ENCODE data around the gene TOX2. TPM values are rescaled to one million over a fixed set of nuclear protein-coding genes. Genes with fewer than 3 reads are reported as not detected.
A peak's percentile ranks its signal among the peaks of the same experiment; 100 is the strongest.

TOX2 gene
- total RNA-seq, 6 experiments from 2014 or later = 1.5 to 5.0 (median 2.2) TPM

- H3K36me3 ChIP-seq = no peaks in the 10 kb centered on the region
- H3K4me3 ChIP-seq = no peak overlapping the region
- no peak for DNase-seq
- TF ChIP-seq POLR2A (IDR thresholded peaks at IDR 0.05) (no peak), CTCF (IDR thresholded peaks at IDR 0.05) (no peak)
- 63% methylated on average over 3 of the region's 6 CpGs for WGBS (ENCODE audit: insufficient coverage, low coverage, low lambda C conversion rate, missing lambda C conversion rate)
- ATAC-seq = no peak
- no peak overlapping the region for H3K27ac ChIP-seq
- H3K9me3 ChIP-seq = no peaks in the 10 kb centered on the region
- no peaks in the 10 kb centered on the region for H3K4me1 ChIP-seq
- intact Hi-C loops (cut with DNase I) = no loop called here
- H3K27me3 ChIP-seq = no peaks in the 10 kb centered on the region
Measured at GRCh38 chr20:44001667-44002596, 87.3 kb downstream of the TOX2 start.

- intact Hi-C loops (cut with DNase I) = no loop called here
- no peaks in the 10 kb centered on the region for H3K4me1 ChIP-seq
- H3K27ac ChIP-seq = no peak overlapping the region
- H3K9me3 ChIP-seq = no peaks in the 10 kb centered on the region
- no peaks in the 10 kb centered on the region for H3K27me3 ChIP-seq
- 88% methylated on average over 1 of the region's 1 CpG for WGBS (ENCODE audit: insufficient coverage, low coverage, low lambda C conversion rate, missing lambda C conversion rate)
- no peak for DNase-seq
- TF ChIP-seq CTCF (IDR thresholded peaks at IDR 0.05) = no peak
- TF ChIP-seq POLR2A (IDR thresholded peaks at IDR 0.05) = no peak
- no peak overlapping the region for H3K4me3 ChIP-seq
- no peaks in the 10 kb centered on the region for H3K36me3 ChIP-seq
- ATAC-seq = no peak
Measured at GRCh38 chr20:44002861-44003260, 88.2 kb downstream of the TOX2 start.

- no peaks in the 10 kb centered on the region for H3K4me1 ChIP-seq
- no peak for TF ChIP-seq CTCF (IDR thresholded peaks at IDR 0.05)
- TF ChIP-seq POLR2A (IDR thresholded peaks at IDR 0.05) = no peak
- H3K27ac ChIP-seq = no peak overlapping the region
- H3K27me3 ChIP-seq = no peaks in the 10 kb centered on the region
- ATAC-seq (peak in 1 of 4 donors; percentile 26), DNase-seq (no peak)
- intact Hi-C loops (cut with DNase I) = no loop called here
- WGBS (ENCODE audit: insufficient coverage, low coverage, low lambda C conversion rate, missing lambda C conversion rate) = 75% methylated on average over 5 of the region's 5 CpGs
- H3K9me3 ChIP-seq = no peaks in the 10 kb centered on the region
- H3K36me3 ChIP-seq = no peaks in the 10 kb centered on the region
- no peak overlapping the region for H3K4me3 ChIP-seq
Measured at GRCh38 chr20:44003609-44004008, 89.0 kb downstream of the TOX2 start.

DNA sequence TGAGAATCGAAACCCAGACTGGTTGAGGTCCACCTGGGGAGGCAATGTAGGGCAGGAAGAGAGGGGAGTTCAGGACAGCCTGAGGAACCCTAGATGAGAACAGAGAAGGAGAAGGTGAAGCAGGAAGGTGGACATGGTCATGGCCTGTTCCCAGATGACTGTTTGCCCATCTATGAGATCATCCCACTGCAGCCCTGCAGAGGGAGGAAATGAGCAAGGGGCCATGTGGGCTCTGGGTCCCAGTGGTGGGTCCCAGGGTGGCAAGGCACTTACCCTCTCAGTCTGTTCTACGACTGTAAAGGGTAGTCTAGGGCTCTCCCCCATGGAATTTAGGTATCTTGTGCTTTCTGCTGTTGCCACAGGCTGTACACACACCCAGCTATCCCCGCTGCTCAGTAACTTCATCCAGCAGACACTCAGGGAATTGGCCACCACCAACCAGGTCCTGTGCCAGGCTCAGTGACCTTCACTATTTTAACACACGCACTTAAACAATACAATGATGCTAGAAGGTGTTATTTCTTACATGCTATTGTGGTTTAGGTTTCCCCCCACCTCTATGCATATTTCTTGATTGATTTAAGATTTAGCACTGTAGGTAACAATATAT lies 89.8 kb downstream of the TOX2 start:
- intact Hi-C loops (cut with DNase I) = no loop called here

More for the DNA sequence above, 89.8 kb downstream of the TOX2 start:
- no peak overlapping the region for H3K4me3 ChIP-seq
- DNase-seq (no peak), ATAC-seq (no peak)
- no peak overlapping the region for H3K27ac ChIP-seq
- H3K4me1 ChIP-seq = no peaks in the 10 kb centered on the region
- TF ChIP-seq CTCF (IDR thresholded peaks at IDR 0.05) = no peak
- no peak for TF ChIP-seq POLR2A (IDR thresholded peaks at IDR 0.05)
- no peaks in the 10 kb centered on the region for H3K27me3 ChIP-seq
- no peaks in the 10 kb centered on the region for H3K36me3 ChIP-seq
- WGBS (ENCODE audit: insufficient coverage, low coverage, low lambda C conversion rate, missing lambda C conversion rate) = 78% methylated on average over 4 of the region's 4 CpGs
- no peaks in the 10 kb centered on the region for H3K9me3 ChIP-seq
